ENCODE data around the gene IQSEC1. TPM values are rescaled to one million over a fixed set of nuclear protein-coding genes. Genes with fewer than 3 reads are reported as not detected.

Gene IQSEC1
- total RNA-seq, 3 donors from 2014 or later, result 26.9 to 45.4 (median 26.9) TPM

- DNase-seq (ENCODE audit: low spot score in 2 of 2), result no peak
- Histone ChIP-seq H3K4me3 (no peak overlapping the region), H3K9me3 (no peaks in the 10 kb centered on the region), H3K27ac (no peak overlapping the region), H3K36me3 (no peaks in the 10 kb centered on the region), H3K27me3 (no peaks in the 10 kb centered on the region), H3K4me1 (no peaks in the 10 kb centered on the region)
- intact Hi-C loops (cut with DNase I; ENCODE audit: low total_unique reads), result no loop called here
- TF ChIP-seq, protein P1, sequence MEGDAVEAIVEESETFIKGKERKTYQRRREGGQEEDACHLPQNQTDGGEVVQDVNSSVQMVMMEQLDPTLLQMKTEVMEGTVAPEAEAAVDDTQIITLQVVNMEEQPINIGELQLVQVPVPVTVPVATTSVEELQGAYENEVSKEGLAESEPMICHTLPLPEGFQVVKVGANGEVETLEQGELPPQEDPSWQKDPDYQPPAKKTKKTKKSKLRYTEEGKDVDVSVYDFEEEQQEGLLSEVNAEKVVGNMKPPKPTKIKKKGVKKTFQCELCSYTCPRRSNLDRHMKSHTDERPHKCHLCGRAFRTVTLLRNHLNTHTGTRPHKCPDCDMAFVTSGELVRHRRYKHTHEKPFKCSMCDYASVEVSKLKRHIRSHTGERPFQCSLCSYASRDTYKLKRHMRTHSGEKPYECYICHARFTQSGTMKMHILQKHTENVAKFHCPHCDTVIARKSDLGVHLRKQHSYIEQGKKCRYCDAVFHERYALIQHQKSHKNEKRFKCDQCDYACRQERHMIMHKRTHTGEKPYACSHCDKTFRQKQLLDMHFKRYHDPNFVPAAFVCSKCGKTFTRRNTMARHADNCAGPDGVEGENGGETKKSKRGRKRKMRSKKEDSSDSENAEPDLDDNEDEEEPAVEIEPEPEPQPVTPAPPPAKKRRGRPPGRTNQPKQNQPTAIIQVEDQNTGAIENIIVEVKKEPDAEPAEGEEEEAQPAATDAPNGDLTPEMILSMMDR (IDR thresholded peaks at IDR 0.05), result no peak
- TF ChIP-seq POLR2A (IDR thresholded peaks at IDR 0.05), result no peak
Observed at GRCh38 chr3:13010780-13011572, 62.3 kb downstream of the IQSEC1 start.

GRCh38 chr3:13009946-13010315, 63.3 kb downstream of the IQSEC1 start:
- intact Hi-C loops (cut with DNase I; ENCODE audit: low total_unique reads), result no loop called here
- TF ChIP-seq, protein P1 (IDR thresholded peaks at IDR 0.05), result no peak
- TF ChIP-seq POLR2A (IDR thresholded peaks at IDR 0.05) (no peak), POLR2AphosphoS5 (IDR thresholded peaks at IDR 0.05) (no peak)
- Histone ChIP-seq H3K27ac (peak overlapping the region in 1 of 2 donors; percentile 38), H3K9me3 (no peaks in the 10 kb centered on the region), H3K4me1 (no peaks in the 10 kb centered on the region), H3K27me3 (no peaks in the 10 kb centered on the region), H3K36me3 (no peaks in the 10 kb centered on the region), H3K4me3 (no peak overlapping the region)
- no peak for DNase-seq (ENCODE audit: low spot score in 2 of 2)

- TF ChIP-seq POLR2AphosphoS5 (IDR thresholded peaks at IDR 0.05), result no peak
- TF ChIP-seq, protein P1 (IDR thresholded peaks at IDR 0.05), result no peak
- TF ChIP-seq POLR2A (IDR thresholded peaks at IDR 0.05), result no peak
- intact Hi-C loops (cut with DNase I; ENCODE audit: low total_unique reads), result no loop called here
- H3K36me3 ChIP-seq, result no peaks in the 10 kb centered on the region
- DNase-seq (ENCODE audit: low spot score in 2 of 2), result no peak
- no peaks in the 10 kb centered on the region for H3K9me3 ChIP-seq
- no peak overlapping the region for H3K4me3 ChIP-seq
- no peaks in the 10 kb centered on the region for H3K4me1 ChIP-seq
- H3K27ac ChIP-seq, result peak overlapping the region in 1 of 2 donors; percentile 38
- no peaks in the 10 kb centered on the region for H3K27me3 ChIP-seq
Observed at GRCh38 chr3:13009132-13009945, 63.9 kb downstream of the IQSEC1 start.

- intact Hi-C loops (cut with DNase I; ENCODE audit: low total_unique reads), result no loop called here
- Histone ChIP-seq H3K9me3 (no peaks in the 10 kb centered on the region), H3K4me1 (no peaks in the 10 kb centered on the region), H3K27me3 (no peaks in the 10 kb centered on the region), H3K36me3 (no peaks in the 10 kb centered on the region), H3K4me3 (no peak overlapping the region), H3K27ac (peak overlapping the region in 1 of 2 donors; percentile 25)
- DNase-seq (ENCODE audit: low spot score in 2 of 2), result no peak
- TF ChIP-seq, protein P1 (IDR thresholded peaks at IDR 0.05), result no peak
- TF ChIP-seq POLR2A (IDR thresholded peaks at IDR 0.05), result no peak
- TF ChIP-seq POLR2AphosphoS5 (IDR thresholded peaks at IDR 0.05), result no peak
Observed at GRCh38 chr3:13008155-13008995, 64.9 kb downstream of the IQSEC1 start.

Measured in breast epithelium (tissue), 4 donors.